Caco-2 (cell line): ENCODE measurements around the gene LRRFIP1. TPM values are rescaled to one million over a fixed set of nuclear protein-coding genes. Genes with fewer than 3 reads are reported as not detected.

ENCODE experiments used
- BruUV-seq: library from RNA; stranded (reverse); fragments of 400-500 nt; replicated peaks from 2 replicates; lab custom pipeline; 2021; lab: Mats Ljungman, UMichigan
- CTCF ChIA-PET: fragments of 300-600 bp; sonication (Branson Sonifier 250); formaldehyde crosslinking; loops from one replicate; lab custom pipeline; 2022; ENCODE audit warnings: antibody characterized with exemption; lab: Charles Lee
- POLR2A ChIA-PET: fragments of 300-600 bp; sonication (Branson Sonifier 250); formaldehyde crosslinking; loops from one replicate; lab custom pipeline; 2022; ENCODE audit warnings: antibody characterized with exemption; lab: Charles Lee
- DNase-seq, 2 experiments: peaks; one replicate each; pipeline versions ENCODE4 v3.0.0 to v3.0.0-alpha.2; 2020 to 2022
- H3K27me3 ChIP-seq: replicated peaks from 2 replicates; pipeline ENCODE4 v1.6.0; 2011; ENCODE audit warnings: low read length; ENCODE audit not compliant: control insufficient read depth, insufficient read depth
- H3K36me3 ChIP-seq: 2 replicates; pipeline ENCODE4 v1.5.1; 2011; ENCODE audit warnings: low read length; ENCODE audit not compliant: control insufficient read depth, insufficient read depth
- H3K4me1 ChIP-seq: fragments of 250-450 bp; sonication (Bioruptor Pico); 2 replicates; pipeline ENCODE4 v1.5.1; 2020; ENCODE audit warnings: mild to moderate bottlenecking
- H3K4me3 ChIP-seq: 2 replicates; pipeline ENCODE4 v1.5.1; 2011; ENCODE audit warnings: low read depth, mild to moderate bottlenecking, control low read depth, low read length
- H3K9me3 ChIP-seq: fragments of 250-450 bp; sonication (Bioruptor Pico); 2 replicates; pipeline ENCODE4 v1.5.1; 2020; ENCODE audit warnings: mild to moderate bottlenecking, moderate library complexity
- H3K27ac Mint-ChIP-seq: one replicate; pipeline ENCODE4 v1.8.0; 2022; ENCODE audit warnings: mixed read lengths; ENCODE audit not compliant: unreplicated experiment
- H3K27me3 Mint-ChIP-seq: one replicate; pipeline ENCODE4 v1.8.0; 2022; ENCODE audit warnings: mixed read lengths; ENCODE audit not compliant: insufficient read depth, unreplicated experiment
- H3K36me3 Mint-ChIP-seq: one replicate; pipeline ENCODE4 v1.8.0; 2022; ENCODE audit warnings: mild to moderate bottlenecking, mixed read lengths; ENCODE audit not compliant: insufficient read depth, unreplicated experiment
- H3K4me1 Mint-ChIP-seq: one replicate; pipeline ENCODE4 v1.8.0; 2022; ENCODE audit warnings: low read depth, mixed read lengths; ENCODE audit not compliant: unreplicated experiment
- H3K4me3 Mint-ChIP-seq: one replicate; pipeline ENCODE4 v1.8.0; 2022; ENCODE audit warnings: mild to moderate bottlenecking, moderate library complexity, mixed read lengths; ENCODE audit not compliant: unreplicated experiment
- H3K9me3 Mint-ChIP-seq: one replicate; pipeline ENCODE4 v1.8.0; 2022; ENCODE audit warnings: mixed read lengths; ENCODE audit not compliant: unreplicated experiment
- CTCF ChIP-seq, 2 experiments: fragments of 200-600 bp in 1 of 2; IDR thresholded peaks; 1 replicate in 1 of 2; 2 replicates in 1 of 2; pipeline versions ENCODE4 v1.5.1 to v1.8.0; 2011 to 2022; ENCODE audit warnings: antibody characterized with exemption in 1 of 2, control low read depth in 1 of 2, inconsistent platforms in 1 of 2, low read depth in 1 of 2, low read length in 1 of 2, mild to moderate bottlenecking in 1 of 2, moderate library complexity in 1 of 2; ENCODE audit not compliant: insufficient read depth in 1 of 2, severe bottlenecking in 1 of 2, unreplicated experiment in 1 of 2
- intact Hi-C: fragments of 100-400 bp; cut with micrococcal nuclease; formaldehyde crosslinking; loops from one replicate; pipeline ENCODE4 v1.10.0; 2022; ENCODE audit not compliant: unreplicated experiment
- total RNA-seq: library from RNA; stranded (reverse); gene quantifications from 2 replicates; pipeline ENCODE4 v1.2.3, GENCODE V29; 2022

LRRFIP1 gene
- total RNA-seq, 1 experiment from 2014 or later = 37.1 TPM

GRCh38 chr2:237708065-237708398 lies 80.6 kb downstream of the LRRFIP1 start:
- no peak for DNase-seq
- H3K27me3 Mint-ChIP-seq = no peaks in the 10 kb centered on the region
- Histone ChIP-seq H3K27me3 (no peaks in the 10 kb centered on the region), H3K9me3 (no peaks in the 10 kb centered on the region), H3K4me1 (peaks cover 3% of the 10 kb centered on the region), H3K4me3 (no peak overlapping the region), H3K36me3 (no peaks in the 10 kb centered on the region; the same call in none of the 2 replicates)
- H3K9me3 Mint-ChIP-seq = no peaks in the 10 kb centered on the region
- H3K36me3 Mint-ChIP-seq = peaks cover 19% of the 10 kb centered on the region
- peaks cover 11% of the 10 kb centered on the region for H3K4me1 Mint-ChIP-seq
- TF ChIP-seq CTCF (IDR thresholded peaks at IDR 0.05; ENCODE audit: insufficient read depth in 1 of 2, low read depth in 1 of 2, low read length in 1 of 2, severe bottlenecking in 1 of 2, unreplicated experiment in 1 of 2) = no peak
- intact Hi-C loops = no loop called here
- CTCF ChIA-PET = interaction anchor here (0.9 kb wide), 1 partner anchor 106 kb away, joined by 4 read pairs; no protein-coding TSS in a partner anchor
- no peak overlapping the region for H3K4me3 Mint-ChIP-seq
- BruUV-seq = no TSS peak
- no peak overlapping the region for H3K27ac Mint-ChIP-seq
- POLR2A ChIA-PET = no interaction called here

- Mint-ChIP-seq H3K36me3 (peaks cover 19% of the 10 kb centered on the region), H3K9me3 (no peaks in the 10 kb centered on the region), H3K4me1 (peaks cover 11% of the 10 kb centered on the region), H3K27me3 (no peaks in the 10 kb centered on the region), H3K4me3 (no peak overlapping the region), H3K27ac (no peak overlapping the region)
- no peaks in the 10 kb centered on the region for H3K9me3 ChIP-seq
- no peak for TF ChIP-seq CTCF (IDR thresholded peaks at IDR 0.05; ENCODE audit: insufficient read depth in 1 of 2, low read depth in 1 of 2, low read length in 1 of 2, severe bottlenecking in 1 of 2, unreplicated experiment in 1 of 2)
- no TSS peak for BruUV-seq
- intact Hi-C loops = no loop called here
- H3K4me1 ChIP-seq = no peaks in the 10 kb centered on the region
- no peaks in the 10 kb centered on the region; the same call in none of the 2 replicates for H3K36me3 ChIP-seq
- CTCF ChIA-PET = no interaction called here
- POLR2A ChIA-PET = no interaction called here
- H3K27me3 ChIP-seq = no peaks in the 10 kb centered on the region
- H3K4me3 ChIP-seq = no peak overlapping the region
- DNase-seq = no peak
These were observed 81.1 kb downstream of the LRRFIP1 start for GRCh38 chr2:237708491-237708890.

- POLR2A ChIA-PET = no interaction called here
- DNase-seq = no peak
- H3K4me1 ChIP-seq = peaks cover 2% of the 10 kb centered on the region; the same call in 1 of the 2 replicates
- intact Hi-C loops = no loop called here
- BruUV-seq = no TSS peak
- CTCF ChIA-PET = no interaction called here
- Mint-ChIP-seq H3K27ac (no peak overlapping the region), H3K36me3 (peaks cover 19% of the 10 kb centered on the region), H3K9me3 (no peaks in the 10 kb centered on the region), H3K27me3 (no peaks in the 10 kb centered on the region), H3K4me3 (no peak overlapping the region), H3K4me1 (peaks cover 14% of the 10 kb centered on the region)
- no peaks in the 10 kb centered on the region; the same call in none of the 2 replicates for H3K36me3 ChIP-seq
- no peak overlapping the region for H3K4me3 ChIP-seq
- H3K9me3 ChIP-seq = no peaks in the 10 kb centered on the region
- no peak for TF ChIP-seq CTCF (IDR thresholded peaks at IDR 0.05; ENCODE audit: insufficient read depth in 1 of 2, low read depth in 1 of 2, low read length in 1 of 2, severe bottlenecking in 1 of 2, unreplicated experiment in 1 of 2)
- H3K27me3 ChIP-seq = no peaks in the 10 kb centered on the region
These were observed 81.6 kb downstream of the LRRFIP1 start for GRCh38 chr2:237708961-237709360.
